Measurements from ENCODE around the gene NAA38.
"Not testable (repeated sequence)": the region's sequence is repeated elsewhere in the genome, so short reads cannot be mapped to it uniquely, and the experiment has no call there.

NAA38 gene

GRCh38 chr17:7824021-7824924, 33.1 kb downstream of the NAA38 start:
- DNase-seq (ENCODE audit: low spot score): no peak

GRCh38 chr17:7823581-7824001, 33.8 kb downstream of the NAA38 start:
- DNase-seq (ENCODE audit: low spot score): no peak

GRCh38 chr17:7822126-7822525, 35.2 kb downstream of the NAA38 start:
- DNase-seq (ENCODE audit: low spot score): no peak

- no peak for DNase-seq (ENCODE audit: low spot score)
Measured at GRCh38 chr17:7820231-7820630, 37.1 kb downstream of the NAA38 start.

- no peak for DNase-seq (ENCODE audit: low spot score)
Measured at GRCh38 chr17:7818746-7819645, 38.4 kb downstream of the NAA38 start.

GRCh38 chr17:7818026-7818425, 39.3 kb downstream of the NAA38 start:
- no peak for DNase-seq (ENCODE audit: low spot score)

- no peak for DNase-seq (ENCODE audit: low spot score)
Measured at GRCh38 chr17:7817643-7817964, 39.8 kb downstream of the NAA38 start.

- DNase-seq (ENCODE audit: low spot score): no peak
Measured at GRCh38 chr17:7816926-7817642, 40.3 kb downstream of the NAA38 start.

- no peak for DNase-seq (ENCODE audit: low spot score)
Measured at GRCh38 chr17:7814969-7815368, 42.4 kb downstream of the NAA38 start.

GRCh38 chr17:7811251-7811650, 46.1 kb downstream of the NAA38 start:
- DNase-seq (ENCODE audit: low spot score): no peak

GRCh38 chr17:7809791-7810343, 47.5 kb downstream of the NAA38 start:
- DNase-seq (ENCODE audit: low spot score): not testable (repeated sequence)

GRCh38 chr17:7809086-7809790, 48.1 kb downstream of the NAA38 start:
- DNase-seq (ENCODE audit: low spot score): no peak

GRCh38 chr17:7807206-7807605, 50.2 kb downstream of the NAA38 start:
- no peak for DNase-seq (ENCODE audit: low spot score)

All from AG08395 (cell line).